Neural progenitor cell (in vitro differentiated cells): Measurements from ENCODE around the gene AIPL1. TPM values are rescaled to one million over a fixed set of nuclear protein-coding genes. Genes with fewer than 3 reads are reported as not detected.

ENCODE experiments used
- DNase-seq: peaks from one replicate; pipeline ENCODE4 v3.0.0-alpha.2; 2016; ENCODE audit warnings: low spot score
- H2AFZ ChIP-seq: fragments of 200-600 bp; sonication (generic); replicated peaks from 2 replicates; pipeline ENCODE4 v1.6.1; 2016; ENCODE audit warnings: antibody characterized with exemption
- H3F3A ChIP-seq: fragments of 200-600 bp; sonication (generic); 2 replicates; pipeline ENCODE4 v1.6.1; 2016; ENCODE audit warnings: antibody characterized with exemption, low read depth
- H3K27ac ChIP-seq: fragments of 200-600 bp; sonication (generic); 2 replicates; pipeline ENCODE4 v1.5.1; 2016; ENCODE audit warnings: mild to moderate bottlenecking
- H3K27me3 ChIP-seq: fragments of 200-600 bp; sonication (generic); 2 replicates; pipeline ENCODE4 v1.6.1; 2016; ENCODE audit warnings: mild to moderate bottlenecking, moderate library complexity
- H3K36me3 ChIP-seq: fragments of 200-600 bp; sonication (generic); 2 replicates; pipeline ENCODE4 v1.5.1; 2016
- H3K4me1 ChIP-seq: fragments of 200-600 bp; sonication (generic); 2 replicates; pipeline ENCODE4 v1.6.1; 2016; ENCODE audit warnings: mixed run types
- H3K4me2 ChIP-seq: fragments of 200-600 bp; sonication (generic); 2 replicates; pipeline ENCODE4 v1.6.1; 2016
- H3K4me3 ChIP-seq: fragments of 200-600 bp; sonication (generic); 2 replicates; pipeline ENCODE4 v1.5.1; 2016
- H3K79me2 ChIP-seq: fragments of 200-600 bp; sonication (generic); 2 replicates; pipeline ENCODE4 v1.6.1; 2016; ENCODE audit warnings: low read depth
- H3K9ac ChIP-seq: fragments of 200-600 bp; sonication (generic); 2 replicates; pipeline ENCODE4 v1.6.1; 2016
- H3K9me3 ChIP-seq: fragments of 200-600 bp; sonication (generic); 2 replicates; pipeline ENCODE4 v1.5.1; 2016; ENCODE audit warnings: low read depth
- H4K20me1 ChIP-seq: fragments of 200-600 bp; sonication (generic); 2 replicates; pipeline ENCODE4 v1.6.1; 2016; ENCODE audit warnings: low read depth
- H3K27ac Mint-ChIP-seq: 3 replicates; pipeline ENCODE4 v1.8.0; 2021; ENCODE audit warnings: mixed read lengths
- H3K27me3 Mint-ChIP-seq: 2 replicates; pipeline ENCODE4 v1.8.0; 2022; ENCODE audit warnings: low read depth, mild to moderate bottlenecking, inconsistent platforms, moderate library complexity, mixed read lengths; ENCODE audit not compliant: insufficient read depth
- H3K36me3 Mint-ChIP-seq: 3 replicates; pipeline ENCODE4 v1.8.0; 2021; ENCODE audit warnings: mixed read lengths
- H3K4me1 Mint-ChIP-seq: 3 replicates; pipeline ENCODE4 v1.8.0; 2021; ENCODE audit warnings: mixed read lengths
- H3K4me3 Mint-ChIP-seq: 3 replicates; pipeline ENCODE4 v1.8.0; 2021; ENCODE audit warnings: mild to moderate bottlenecking, moderate library complexity, mixed read lengths
- H3K9me3 Mint-ChIP-seq: 3 replicates; pipeline ENCODE4 v1.8.0; 2020; ENCODE audit warnings: mixed read lengths
- CTCF ChIP-seq: fragments of 200-600 bp; sonication (generic); IDR thresholded peaks from 2 replicates; pipeline ENCODE4 v1.5.1; 2017; ENCODE audit warnings: antibody characterized with exemption, mild to moderate bottlenecking
- EZH2 ChIP-seq: fragments of 200-600 bp; sonication (generic); IDR thresholded peaks from 2 replicates; pipeline ENCODE4 v1.6.1; 2017; ENCODE audit warnings: antibody characterized with exemption, mild to moderate bottlenecking, moderate library complexity
- EZH2phosphoT487 ChIP-seq: fragments of 200-600 bp; sonication (generic); IDR thresholded peaks from 2 replicates; pipeline ENCODE4 v1.6.1; 2017; ENCODE audit warnings: antibody characterized with exemption
- total RNA-seq: library from RNA; depleted of rRNA; stranded (reverse); fragments of >200 nt; gene quantifications from 2 replicates; pipeline ENCODE4 v1.2.3, GENCODE V29; 2015; ENCODE audit warnings: low replicate concordance

AIPL1 gene
- total RNA-seq, 1 donor from 2014 or later: 0.37 TPM

GRCh38 chr17:6465206-6466003 is 30.5 kb upstream of the AIPL1 start:
- no peak overlapping the region for H3K4me3 ChIP-seq
- no peak for DNase-seq
- H3K27ac Mint-ChIP-seq: peak overlapping the region; percentile 54
- H3K79me2 ChIP-seq: no peaks in the 10 kb centered on the region
- H3K27ac ChIP-seq: no peak overlapping the region
- H3K9me3 ChIP-seq: no peaks in the 10 kb centered on the region
- peaks cover 5% of the 10 kb centered on the region for H3K36me3 Mint-ChIP-seq
- peaks cover 4% of the 10 kb centered on the region for H3K9me3 Mint-ChIP-seq
- H3K27me3 ChIP-seq: no peaks in the 10 kb centered on the region
- TF ChIP-seq CTCF: no peak
- no peak for TF ChIP-seq EZH2phosphoT487
- no peak for TF ChIP-seq EZH2
- no peak overlapping the region for H2AFZ ChIP-seq
- H3K4me3 Mint-ChIP-seq: no peak overlapping the region
- H3K27me3 Mint-ChIP-seq: peaks cover 23% of the 10 kb centered on the region
- no peak overlapping the region for H3K9ac ChIP-seq
- H3K4me1 Mint-ChIP-seq: peaks cover 33% of the 10 kb centered on the region
- no peaks in the 10 kb centered on the region for H4K20me1 ChIP-seq
- peaks cover 17% of the 10 kb centered on the region for H3F3A ChIP-seq
- H3K36me3 ChIP-seq: no peaks in the 10 kb centered on the region
- H3K4me2 ChIP-seq: no peak overlapping the region
- H3K4me1 ChIP-seq: peaks cover 27% of the 10 kb centered on the region

GRCh38 chr17:6464446-6465041 is 29.6 kb upstream of the AIPL1 start:
- TF ChIP-seq EZH2phosphoT487 (no peak), CTCF (no peak), EZH2 (no peak)
- Histone ChIP-seq H3K9me3 (no peaks in the 10 kb centered on the region), H3F3A (peaks cover 19% of the 10 kb centered on the region), H3K79me2 (no peaks in the 10 kb centered on the region), H3K4me3 (no peak overlapping the region), H3K27me3 (no peaks in the 10 kb centered on the region), H3K27ac (no peak overlapping the region), H3K9ac (no peak overlapping the region), H2AFZ (no peak overlapping the region), H3K4me1 (peaks cover 30% of the 10 kb centered on the region), H3K36me3 (no peaks in the 10 kb centered on the region), H4K20me1 (no peaks in the 10 kb centered on the region), H3K4me2 (no peak overlapping the region)
- H3K27me3 Mint-ChIP-seq: peaks cover 17% of the 10 kb centered on the region
- peaks cover 35% of the 10 kb centered on the region for H3K4me1 Mint-ChIP-seq
- no peak for DNase-seq
- H3K36me3 Mint-ChIP-seq: peaks cover 5% of the 10 kb centered on the region
- peaks cover 4% of the 10 kb centered on the region for H3K9me3 Mint-ChIP-seq
- no peak overlapping the region for H3K27ac Mint-ChIP-seq
- H3K4me3 Mint-ChIP-seq: no peak overlapping the region

DNA sequence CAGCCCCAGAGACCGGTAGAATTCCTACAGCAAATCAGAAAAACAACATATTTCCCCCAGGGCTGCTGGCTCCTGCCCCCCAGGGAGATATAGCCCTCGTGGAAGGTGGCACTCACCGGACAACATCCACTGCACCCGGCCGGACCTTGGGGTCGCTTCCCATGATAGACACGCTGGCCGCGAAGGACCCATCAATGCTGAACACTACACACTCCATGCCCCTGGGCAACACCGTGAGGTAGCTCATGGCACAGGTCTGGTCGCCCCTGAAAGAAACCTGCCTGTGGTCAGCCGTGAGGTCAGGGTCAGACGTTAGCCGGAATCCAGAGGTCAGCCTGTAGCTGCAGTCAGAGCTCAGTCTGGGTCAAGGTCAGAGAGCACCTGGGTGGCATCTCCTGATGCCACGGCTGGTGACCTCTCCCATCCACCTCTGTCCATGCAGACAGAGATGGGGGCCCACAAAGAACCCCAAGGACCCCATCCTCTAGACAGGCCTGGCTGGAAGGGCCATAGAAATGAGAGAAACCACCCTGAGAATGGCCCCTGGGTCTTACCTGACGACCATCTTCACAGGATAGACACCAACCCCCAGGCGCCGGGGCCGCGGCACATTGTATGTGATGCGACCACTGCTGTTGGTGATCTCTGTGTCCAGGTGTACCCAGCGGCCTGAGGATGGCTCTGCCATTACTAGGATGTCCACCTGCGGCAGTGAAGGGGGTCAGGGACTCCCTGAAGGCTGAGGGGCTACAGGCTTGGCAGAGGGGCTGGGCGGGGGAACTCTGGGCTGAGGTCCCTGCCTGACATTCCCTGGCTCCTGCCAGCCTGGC is 28.9 kb upstream of the AIPL1 start:
- Histone ChIP-seq H3K36me3 (no peaks in the 10 kb centered on the region), H2AFZ (no peak overlapping the region), H3K4me2 (no peak overlapping the region), H3K4me1 (peaks cover 30% of the 10 kb centered on the region), H3K27ac (no peak overlapping the region), H4K20me1 (no peaks in the 10 kb centered on the region), H3K9ac (no peak overlapping the region), H3K79me2 (no peaks in the 10 kb centered on the region), H3K27me3 (no peaks in the 10 kb centered on the region), H3K9me3 (no peaks in the 10 kb centered on the region), H3F3A (peaks cover 19% of the 10 kb centered on the region), H3K4me3 (no peak overlapping the region)
- peaks cover 5% of the 10 kb centered on the region for H3K36me3 Mint-ChIP-seq
- peaks cover 35% of the 10 kb centered on the region for H3K4me1 Mint-ChIP-seq
- TF ChIP-seq CTCF: no peak
- no peak for TF ChIP-seq EZH2phosphoT487
- no peak for TF ChIP-seq EZH2
- no peak overlapping the region for H3K4me3 Mint-ChIP-seq
- H3K27ac Mint-ChIP-seq: peak overlapping the region; percentile 80
- peaks cover 11% of the 10 kb centered on the region for H3K27me3 Mint-ChIP-seq
- DNase-seq: no peak
- H3K9me3 Mint-ChIP-seq: peaks cover 4% of the 10 kb centered on the region
